HG02970 (cell line): Measurements from ENCODE around the gene CCDC87.
"Not testable (repeated sequence)": the region's sequence is repeated elsewhere in the genome, so short reads cannot be mapped to it uniquely, and the experiment has no call there.

ENCODE experiments used
- ATAC-seq: cut with Tn5 transposase; IDR thresholded peaks from one replicate; pipeline ENCODE4 v1.9.1; 2021; ENCODE audit warnings: mild to moderate bottlenecking, moderate library complexity, moderate number of reproducible peaks; ENCODE audit not compliant: unreplicated experiment, low FRiP score

CCDC87 gene

GRCh38 chr11:66616379-66617154, 23.7 kb upstream of the CCDC87 start, which contains the start of gene RBM14:
RBM14 (plus strand) TSS chr11:66616630; CDS start chr11:66616721, 91 bp downstream.
- peak; percentile 87 for ATAC-seq

GRCh38 chr11:66614073-66614472, 21.2 kb upstream of the CCDC87 start:
- no peak for ATAC-seq

GRCh38 chr11:66612458-66612857, 19.6 kb upstream of the CCDC87 start:
- no peak for ATAC-seq

GRCh38 chr11:66609721-66610617, 17.1 kb upstream of the CCDC87 start:
- ATAC-seq: no peak

- no peak for ATAC-seq
These were observed 14.4 kb upstream of the CCDC87 start for GRCh38 chr11:66607126-66607834.

- not testable (repeated sequence) for ATAC-seq
These were observed 13.7 kb upstream of the CCDC87 start for GRCh38 chr11:66606608-66607007.

- ATAC-seq: no peak
These were observed 11.3 kb upstream of the CCDC87 start for GRCh38 chr11:66604155-66604554.

GRCh38 chr11:66603072-66603471, 10.2 kb upstream of the CCDC87 start:
- ATAC-seq: no peak

- no peak for ATAC-seq
These were observed 7.9 kb upstream of the CCDC87 start for GRCh38 chr11:66600631-66601233.

- ATAC-seq: no peak
These were observed 7.4 kb upstream of the CCDC87 start for GRCh38 chr11:66600219-66600618.

- no peak for ATAC-seq
These were observed 6.1 kb upstream of the CCDC87 start for GRCh38 chr11:66598993-66599392.

GRCh38 chr11:66595245-66595904, 2.5 kb upstream of the CCDC87 start:
- no peak for ATAC-seq

- ATAC-seq: no peak
These were observed 787 bp upstream of the CCDC87 start for GRCh38 chr11:66593650-66594049.

GRCh38 chr11:66593303-66593635, 406 bp upstream of the CCDC87 start:
- ATAC-seq: no peak

GRCh38 chr11:66591175-66591574, 1.7 kb downstream of the CCDC87 start:
- ATAC-seq: no peak

GRCh38 chr11:66589996-66590675, 2.7 kb downstream of the CCDC87 start:
- ATAC-seq: no peak

GRCh38 chr11:66589315-66589714, 3.5 kb downstream of the CCDC87 start:
- not testable (repeated sequence) for ATAC-seq

GRCh38 chr11:66586136-66586535, 6.7 kb downstream of the CCDC87 start:
- no peak for ATAC-seq

- not testable (repeated sequence) for ATAC-seq
These were observed 7.4 kb downstream of the CCDC87 start for GRCh38 chr11:66585447-66585846.
